Fibroblast of the aortic adventitia (primary cell): ENCODE data around the gene RDX. TPM values are rescaled to one million over a fixed set of nuclear protein-coding genes. Genes with fewer than 3 reads are reported as not detected.

Experiments used
- DNase-seq: peaks from one replicate; pipeline ENCODE4 v3.0.0-alpha.2; 2010; ENCODE audit warnings: low read depth
- H3K4me3 ChIP-seq: 2 replicates; pipeline ENCODE4 v1.5.1; 2011; ENCODE audit warnings: low read depth, mild to moderate bottlenecking, control low read depth, low read length, moderate library complexity
- CTCF ChIP-seq: IDR thresholded peaks from 2 replicates; pipeline ENCODE4 v1.5.1; 2011; ENCODE audit warnings: mild to moderate bottlenecking, low read length, control low read depth, inconsistent platforms; ENCODE audit not compliant: insufficient read depth
- total RNA-seq: library from RNA; depleted of rRNA; stranded (reverse); fragments of >200 nt; gene quantifications from 2 replicates; pipeline ENCODE4 v1.2.3, GENCODE V29; 2012; ENCODE audit warnings: low replicate concordance

RDX gene
- total RNA-seq, 1 donor, result 108 TPM

GRCh38 chr11:110305169-110306018 lies 9.0 kb upstream of the RDX start:
- DNase-seq, result peak; percentile 42
- TF ChIP-seq CTCF, result no peak
- no peak overlapping the region for H3K4me3 ChIP-seq

DNA sequence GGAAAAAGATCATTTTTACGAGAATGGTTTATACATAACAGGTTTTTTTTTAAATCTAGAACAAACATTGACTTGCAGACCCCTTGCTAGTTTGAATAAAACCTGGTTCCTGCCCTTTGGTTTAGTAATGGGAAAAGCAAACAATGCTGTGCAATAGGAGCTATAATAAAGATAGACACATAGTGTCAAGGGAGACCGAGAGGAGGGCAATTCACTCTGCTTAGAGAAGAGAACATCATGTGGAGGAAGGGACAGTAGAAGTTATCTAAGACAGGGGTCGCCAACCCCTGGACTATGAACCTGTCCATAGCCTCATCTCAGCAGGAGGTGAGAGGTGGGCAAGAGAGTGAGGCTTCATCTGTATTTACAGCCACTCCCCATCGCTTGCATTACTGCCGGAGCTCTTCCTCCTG lies 7.0 kb upstream of the RDX start:
- no peak for DNase-seq
- no peak overlapping the region for H3K4me3 ChIP-seq
- no peak for TF ChIP-seq CTCF

GRCh38 chr11:110301577-110301976 lies 5.2 kb upstream of the RDX start:
- no peak for DNase-seq

GRCh38 chr11:110301032-110301431 lies 4.6 kb upstream of the RDX start:
- DNase-seq, result no peak
- TF ChIP-seq CTCF, result no peak
- H3K4me3 ChIP-seq, result no peak overlapping the region

More at GRCh38 chr11:110301577-110301976, 5.2 kb upstream of the RDX start:
- no peak for TF ChIP-seq CTCF
- H3K4me3 ChIP-seq, result no peak overlapping the region

DNA sequence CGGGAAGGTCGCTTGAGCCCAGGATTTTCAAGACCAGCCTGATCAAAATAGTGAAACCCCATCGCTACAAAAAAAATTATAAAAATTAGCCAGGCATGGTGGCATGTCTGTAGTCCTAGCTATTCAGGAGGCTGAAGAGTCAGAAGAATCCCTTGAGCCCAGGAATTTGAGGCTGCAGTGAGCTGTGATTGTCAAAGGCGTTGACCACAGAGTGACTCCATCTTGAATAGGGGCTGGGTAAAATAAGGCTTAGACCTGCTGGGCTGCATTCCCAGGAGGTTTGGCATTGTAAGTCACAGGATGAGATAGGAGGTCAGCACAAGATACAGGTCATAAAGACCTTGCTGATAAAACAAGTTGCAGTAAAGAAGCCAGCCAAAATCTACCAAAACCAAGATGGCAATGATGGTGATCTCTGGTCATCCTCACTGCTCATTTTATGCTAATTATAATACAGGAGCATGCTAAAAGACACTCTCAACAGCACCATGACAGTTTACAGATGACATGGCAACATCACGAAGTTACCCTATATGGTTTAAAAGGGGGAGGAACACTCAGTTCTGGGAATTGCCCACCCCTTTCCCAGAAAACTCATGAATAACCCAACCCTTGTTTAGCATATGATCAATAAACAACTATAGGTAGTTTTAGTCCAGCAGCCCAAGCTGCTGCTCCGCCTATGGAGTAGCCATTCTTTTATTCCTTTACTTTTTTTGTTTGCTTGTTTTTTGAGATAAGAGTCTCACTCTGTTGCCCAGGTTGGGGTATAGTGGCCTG lies 2.8 kb upstream of the RDX start:
- no peak for TF ChIP-seq CTCF
- H3K4me3 ChIP-seq, result no peak overlapping the region
- DNase-seq, result no peak

GRCh38 chr11:110298301-110298765 lies 1.9 kb upstream of the RDX start:
- no peak for TF ChIP-seq CTCF
- no peak overlapping the region for H3K4me3 ChIP-seq
- no peak for DNase-seq
